ENCODE data around the gene MAOB.

Gene MAOB

DNA sequence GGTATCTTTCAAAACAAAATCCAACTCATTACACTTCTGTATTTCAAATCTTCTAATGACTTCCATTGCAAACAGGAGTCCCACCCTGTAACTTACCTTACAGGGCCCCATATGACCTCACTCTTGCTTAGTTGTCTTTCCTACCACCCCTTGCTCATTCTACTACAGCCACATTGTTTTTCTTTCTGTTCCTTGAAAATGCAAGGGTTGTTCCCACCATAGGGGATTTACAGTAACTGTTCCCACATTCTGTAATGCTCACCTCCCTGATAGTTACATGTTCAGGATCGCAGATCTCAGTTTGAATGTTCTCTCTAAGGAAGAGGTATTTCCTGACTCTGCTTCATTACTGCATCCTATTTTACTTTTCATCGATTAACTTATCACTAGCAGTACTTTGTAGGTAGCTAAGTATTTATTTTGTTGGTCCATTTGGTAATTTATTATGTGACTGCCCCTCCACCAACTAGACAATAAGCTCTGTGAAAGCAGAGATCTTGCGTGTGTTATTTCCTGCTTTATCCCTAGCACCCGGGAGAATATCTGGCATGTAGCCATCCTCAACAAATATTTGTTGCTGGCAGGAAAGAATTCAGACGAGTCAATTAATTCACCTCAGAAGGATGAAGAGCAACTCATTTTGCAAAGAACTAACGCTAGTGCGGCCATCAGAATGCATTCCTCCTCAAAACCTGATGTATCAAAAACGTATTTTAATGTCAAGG, 21.4 kb downstream of the MAOB start:
- peak; percentile 74 for DNase-seq (ENCODE audit: low read depth, low spot score)

DNA sequence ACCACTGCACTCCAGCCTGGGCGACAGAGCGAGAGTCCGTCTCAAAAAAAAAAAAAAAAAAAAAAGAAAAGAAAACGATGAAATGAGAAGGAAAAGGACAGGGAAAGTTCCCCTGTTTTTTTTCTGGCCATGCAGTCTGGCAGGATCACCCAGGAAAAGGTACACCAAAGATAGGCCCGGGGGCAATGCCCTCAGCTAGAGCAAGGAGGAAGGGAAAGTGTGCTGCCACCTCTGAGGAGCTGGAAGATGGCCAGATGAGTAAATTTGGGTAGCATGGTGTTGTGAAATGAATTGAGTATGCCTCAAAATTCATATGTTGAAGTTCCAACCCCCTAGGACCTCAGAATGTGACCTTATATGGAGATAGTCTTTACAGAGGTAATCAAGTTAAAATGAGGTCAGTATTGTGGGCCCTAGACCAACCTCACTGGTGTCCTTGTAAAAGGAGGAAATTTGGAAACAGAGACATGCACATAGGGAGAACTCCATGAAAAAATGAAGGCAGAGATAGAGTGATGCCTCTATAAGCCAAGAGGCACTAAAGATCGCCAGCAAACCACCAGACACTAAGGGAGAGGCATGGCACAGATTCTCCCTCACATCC, 28.9 kb downstream of the MAOB start:
- DNase-seq (ENCODE audit: low read depth, low spot score): no peak

DNA sequence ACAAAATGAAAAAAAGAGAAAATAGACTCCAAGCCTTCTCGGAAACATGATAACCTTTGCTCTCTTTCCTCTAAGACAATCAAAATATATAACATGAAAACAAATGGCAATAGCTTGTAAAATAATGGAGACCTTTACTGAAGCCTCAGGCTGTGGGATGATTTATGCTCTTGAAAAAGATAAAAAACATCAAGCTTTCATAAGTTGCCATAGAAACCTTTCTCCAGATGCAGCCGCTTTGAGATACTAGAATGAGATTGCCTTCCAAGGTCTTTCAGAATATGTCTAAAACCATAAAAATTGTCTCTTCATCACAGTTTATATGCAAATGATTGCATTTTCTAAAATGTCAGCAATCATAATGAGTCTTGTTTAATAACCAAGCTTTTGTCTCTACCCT, 31.6 kb downstream of the MAOB start:
- no peak for DNase-seq (ENCODE audit: low read depth, low spot score)

DNA sequence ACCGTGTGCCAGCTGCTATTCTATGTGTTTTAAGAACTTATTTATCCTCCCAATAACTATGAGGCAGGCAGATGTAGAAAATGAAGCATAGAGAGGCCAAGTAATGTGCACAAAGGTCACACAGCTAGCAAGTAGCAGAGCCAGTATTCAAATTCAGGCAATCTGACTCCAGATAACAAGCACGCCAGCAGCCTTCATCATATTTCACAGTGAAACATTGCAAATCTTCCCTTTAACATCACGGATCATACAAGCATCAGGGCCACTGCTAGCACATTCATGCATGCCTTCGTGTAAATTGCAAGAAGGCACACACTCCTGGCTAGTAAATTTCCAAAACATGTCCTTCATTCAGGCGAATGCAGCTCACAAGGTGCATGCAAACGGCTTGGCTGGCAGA, 33.1 kb downstream of the MAOB start:
- DNase-seq (ENCODE audit: low read depth, low spot score): no peak

DNA sequence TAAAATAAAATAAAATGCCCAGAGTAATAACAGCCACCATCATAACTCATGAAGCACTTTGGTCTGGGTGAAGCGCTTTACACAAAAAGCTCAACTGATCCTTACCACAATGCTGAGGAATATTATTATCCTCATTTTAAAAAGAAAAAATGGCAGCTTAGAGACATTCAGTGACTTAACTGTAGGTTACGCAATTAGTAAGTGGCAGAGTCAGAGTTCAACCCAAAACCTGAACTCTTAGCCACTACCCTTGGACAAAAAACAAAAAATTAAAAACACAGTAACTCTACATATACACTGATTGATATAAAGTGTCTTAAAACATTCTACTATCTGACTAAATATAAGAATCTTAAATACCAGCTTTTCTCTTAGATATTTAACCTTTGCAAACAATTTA, 34.9 kb downstream of the MAOB start:
- DNase-seq (ENCODE audit: low read depth, low spot score): no peak

DNA sequence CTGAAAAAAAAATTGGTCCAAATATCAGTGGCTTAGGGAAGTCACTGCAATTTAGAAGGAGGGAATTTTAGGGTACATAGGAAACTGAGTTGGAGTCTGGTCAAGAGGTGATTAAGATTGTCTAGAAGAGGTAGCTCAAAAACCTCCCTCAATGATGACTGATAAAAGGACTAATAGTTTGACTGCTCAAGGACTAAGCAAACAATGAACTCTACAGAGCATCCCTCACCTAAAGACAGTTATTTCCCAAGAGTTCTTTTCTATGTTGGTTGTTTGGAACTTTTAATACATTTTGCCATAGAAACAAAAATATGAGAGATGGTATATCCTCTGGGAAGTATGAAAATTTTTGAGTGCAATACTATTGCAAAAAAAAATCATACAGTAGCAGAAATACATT, 35.7 kb downstream of the MAOB start:
- DNase-seq (ENCODE audit: low read depth, low spot score): no peak

DNA sequence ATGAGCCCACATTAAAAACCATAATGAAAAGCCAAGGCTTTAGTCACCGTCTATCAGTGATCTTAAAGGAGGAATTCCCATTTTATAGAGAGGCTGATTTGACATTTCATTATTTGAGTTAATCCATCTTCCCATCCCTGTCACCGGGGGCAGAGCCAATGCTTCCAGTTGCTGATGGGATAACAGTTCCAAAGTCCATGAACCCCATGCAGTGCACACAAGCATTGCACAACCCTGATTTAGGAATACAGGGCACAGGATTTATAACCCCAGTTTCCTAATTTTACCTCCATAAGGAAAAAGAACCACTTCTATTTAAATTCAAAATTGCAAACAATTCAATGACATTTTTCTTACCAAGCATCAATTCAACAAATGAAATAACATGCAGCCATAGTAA, 36.5 kb downstream of the MAOB start:
- DNase-seq (ENCODE audit: low read depth, low spot score): no peak

DNA sequence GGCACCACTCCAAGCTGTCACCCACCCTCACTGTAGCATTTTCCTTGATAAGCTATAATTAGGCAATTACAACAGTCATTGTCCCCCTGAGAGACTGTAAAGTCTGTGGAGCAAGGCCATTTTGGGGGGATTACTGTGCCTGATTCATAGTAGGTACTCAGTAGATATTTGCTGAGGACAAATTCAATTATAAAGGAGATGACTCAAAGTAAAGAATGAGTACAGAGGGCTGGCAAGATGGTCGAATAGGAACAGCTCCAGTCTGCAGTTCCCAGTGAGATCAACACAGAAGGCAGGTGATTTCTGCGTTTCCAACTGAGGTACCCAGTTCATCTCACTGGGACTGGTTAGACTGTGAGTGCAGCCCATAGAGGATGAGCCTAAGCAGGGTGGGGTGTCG, 42.0 kb downstream of the MAOB start:
- DNase-seq (ENCODE audit: low read depth, low spot score): no peak

DNA sequence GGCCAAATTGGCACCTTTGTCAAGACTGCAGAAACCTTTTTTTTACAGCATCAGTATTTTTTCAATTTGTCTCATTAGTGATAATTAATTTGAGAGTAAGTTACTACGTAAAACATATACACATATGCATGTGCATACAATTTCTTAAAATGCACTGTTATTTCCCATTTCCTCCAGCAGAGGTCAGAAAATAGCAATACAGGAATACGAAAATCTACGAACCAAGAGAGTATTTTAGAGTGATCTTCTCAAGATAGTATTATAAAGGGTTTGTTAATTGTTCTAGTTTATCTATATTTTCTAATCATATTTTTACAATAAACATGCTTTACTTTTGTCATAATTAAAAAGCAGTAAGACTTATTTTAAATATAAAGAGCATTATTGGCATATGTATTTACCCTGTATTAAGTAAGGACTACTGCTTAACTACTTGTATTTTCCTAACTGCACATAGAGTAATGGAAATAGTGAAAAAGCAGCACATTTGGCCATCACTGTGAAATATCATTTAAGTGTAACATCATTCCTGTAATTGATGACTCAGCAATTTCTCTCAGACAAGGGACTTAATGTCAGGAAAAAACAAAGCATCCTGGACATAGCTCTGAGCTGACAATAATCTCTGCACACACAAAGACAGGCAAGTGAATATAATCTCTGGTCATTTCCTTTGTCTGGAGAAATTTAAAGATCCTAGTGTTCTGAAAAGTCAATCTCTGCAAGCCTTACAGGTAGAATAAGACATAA, 45.6 kb downstream of the MAOB start:
- peak; percentile 42 for DNase-seq (ENCODE audit: low read depth, low spot score)

DNA sequence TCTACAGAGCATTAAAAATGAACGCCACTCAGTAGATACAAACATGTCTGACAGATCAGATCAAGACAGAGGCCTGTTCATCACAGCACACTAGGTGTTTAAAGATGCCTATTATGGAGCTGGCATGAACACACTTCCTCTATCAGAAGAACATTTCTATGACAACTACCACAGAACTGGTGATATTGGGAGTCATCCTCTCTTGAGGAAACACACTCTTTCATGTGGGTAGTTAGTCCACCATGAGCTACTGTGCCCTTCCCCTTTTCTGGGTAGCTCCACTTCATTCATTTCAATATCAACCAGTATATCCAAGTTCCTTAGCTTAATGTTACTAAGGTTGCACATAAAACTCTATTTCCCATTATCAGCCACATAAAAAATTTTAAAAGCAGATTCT, 46.7 kb downstream of the MAOB start:
- no peak for DNase-seq (ENCODE audit: low read depth, low spot score)

DNA sequence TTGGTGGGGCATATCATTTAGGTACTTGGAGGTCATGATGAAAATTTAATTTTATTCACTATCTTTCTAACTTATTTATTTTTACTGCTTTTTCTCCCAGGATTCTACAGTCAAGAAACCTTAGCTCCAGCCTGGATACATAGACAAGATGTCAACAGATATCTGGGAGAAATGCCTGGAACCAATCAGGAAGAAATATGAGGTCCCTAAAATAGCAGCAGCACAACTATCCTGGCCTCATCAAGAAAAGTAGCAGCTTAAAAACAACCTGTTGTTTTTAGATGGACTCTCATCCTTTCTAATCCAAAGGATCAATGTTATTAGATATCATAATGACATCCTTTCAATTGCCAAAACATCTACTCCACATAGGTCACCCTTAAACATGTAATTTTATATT, 54.5 kb downstream of the MAOB start:
- DNase-seq (ENCODE audit: low read depth, low spot score): no peak

DNA sequence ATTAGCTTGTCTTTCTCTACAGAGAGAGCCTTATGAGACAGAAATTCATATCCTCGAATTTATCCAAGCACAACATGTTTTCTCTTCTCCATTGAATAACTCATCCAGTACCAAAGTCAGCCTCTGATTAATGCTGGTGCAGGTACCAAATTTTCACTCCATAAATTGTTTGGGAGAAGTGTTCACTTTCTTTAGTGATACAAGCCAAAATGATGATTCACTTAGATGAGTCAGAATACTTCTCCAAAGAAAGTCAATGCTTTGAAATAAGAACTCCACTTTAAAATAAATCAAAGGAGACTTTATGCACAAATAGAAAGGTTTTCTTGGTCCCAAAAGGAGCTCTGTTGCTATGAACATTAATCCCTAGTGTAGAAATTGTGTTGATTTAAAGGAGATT, 60.2 kb downstream of the MAOB start:
- DNase-seq (ENCODE audit: low read depth, low spot score): peak; percentile 35

DNA sequence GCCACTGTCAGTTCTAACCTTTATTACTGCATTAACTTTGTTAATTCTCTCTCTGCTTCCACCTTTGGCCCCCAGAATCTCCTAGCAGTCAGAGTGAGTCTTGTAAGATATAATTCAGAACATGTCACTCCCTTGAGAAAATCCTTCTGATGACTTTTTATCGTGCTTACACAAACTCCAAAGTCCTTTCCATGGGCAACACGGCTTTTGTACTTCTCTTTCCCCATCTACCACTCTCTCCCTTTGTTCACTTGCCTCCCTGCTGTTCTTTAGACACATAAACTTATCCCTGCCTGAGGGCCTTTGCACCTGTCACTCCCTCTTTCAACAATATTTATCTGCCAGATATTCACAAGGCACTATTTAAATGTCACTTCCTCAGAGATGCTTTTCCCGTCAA, 64.8 kb downstream of the MAOB start:
- no peak for DNase-seq (ENCODE audit: low read depth, low spot score)

DNA sequence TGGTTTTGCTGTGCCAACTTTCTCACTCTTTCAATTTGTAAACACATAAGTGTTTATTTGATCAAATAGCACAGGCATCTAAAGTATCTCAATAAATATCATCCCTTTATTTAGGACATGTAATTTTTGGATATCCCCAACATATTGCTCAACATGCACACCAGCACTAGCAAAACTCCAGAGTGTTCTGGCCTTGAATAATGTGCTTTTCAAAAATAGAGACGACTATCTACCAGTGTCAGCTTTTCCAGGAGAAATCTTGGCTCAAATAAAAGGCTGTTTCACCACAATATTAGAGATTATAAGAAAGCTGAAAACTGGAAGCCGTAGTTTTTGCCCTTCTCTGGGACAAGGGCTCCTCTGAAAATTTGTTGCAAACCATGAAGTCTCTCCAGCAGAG, 67.0 kb downstream of the MAOB start:
- DNase-seq (ENCODE audit: low read depth, low spot score): no peak

DNA sequence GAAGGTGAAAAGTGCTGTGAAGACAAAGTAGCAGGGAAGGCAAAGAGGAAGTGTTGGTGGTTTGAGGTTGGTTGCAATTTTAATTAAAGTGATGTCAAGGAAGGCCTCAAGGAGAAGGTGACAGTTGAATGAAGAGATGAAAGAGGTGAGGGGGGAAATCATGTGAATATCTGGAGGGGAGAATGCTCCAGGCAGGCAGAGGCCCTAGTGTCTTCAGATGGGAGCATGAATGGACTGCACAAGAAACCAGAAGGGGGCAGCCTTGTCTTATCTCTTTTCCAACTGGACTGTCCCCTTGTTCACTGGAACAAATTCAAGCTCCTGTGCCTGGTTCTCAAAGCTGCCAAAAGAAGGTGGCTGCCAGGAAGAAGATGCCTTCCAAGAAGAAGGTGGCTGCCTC, 68.4 kb downstream of the MAOB start:
- peak; percentile 25 for DNase-seq (ENCODE audit: low read depth, low spot score)

DNA sequence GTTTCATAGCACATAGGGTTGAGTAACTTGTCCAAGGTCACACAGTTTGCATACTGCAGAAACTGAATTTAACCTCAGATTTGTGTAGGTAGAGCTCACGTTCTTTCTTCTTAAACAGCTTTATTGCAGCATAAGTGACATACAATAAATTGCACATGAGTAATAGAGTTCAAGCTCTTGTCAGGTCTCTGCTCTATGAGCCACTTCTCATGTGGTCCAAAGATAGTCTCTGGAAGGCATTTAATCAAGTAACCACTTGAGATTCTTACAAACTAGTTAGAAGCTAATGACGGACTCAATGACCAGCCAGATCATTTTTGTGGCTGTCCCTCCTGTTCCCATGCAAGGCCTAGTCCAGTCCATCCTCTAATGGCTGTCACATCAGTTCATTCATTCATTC, 68.9 kb downstream of the MAOB start:
- no peak for DNase-seq (ENCODE audit: low read depth, low spot score)

DNA sequence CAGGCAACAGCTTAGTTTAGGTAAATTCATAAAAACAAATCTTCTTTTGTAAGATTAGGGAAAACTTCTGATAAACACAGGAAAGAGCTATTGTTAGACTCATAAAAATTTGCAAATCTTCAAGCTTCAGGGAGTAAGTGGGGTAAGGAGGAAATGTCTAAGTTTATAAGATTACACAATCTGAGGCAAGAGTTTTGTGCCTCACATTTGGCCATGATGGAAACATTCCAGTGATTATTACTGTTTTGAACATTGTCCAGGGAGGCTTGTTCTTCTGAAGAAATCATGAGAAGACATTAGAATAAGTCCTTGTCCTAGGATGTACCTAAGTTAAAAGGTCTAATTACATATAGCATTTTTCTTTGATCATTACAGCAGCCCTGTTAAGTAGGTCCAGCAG, 72.8 kb downstream of the MAOB start:
- DNase-seq (ENCODE audit: low read depth, low spot score): peak; percentile 3

DNA sequence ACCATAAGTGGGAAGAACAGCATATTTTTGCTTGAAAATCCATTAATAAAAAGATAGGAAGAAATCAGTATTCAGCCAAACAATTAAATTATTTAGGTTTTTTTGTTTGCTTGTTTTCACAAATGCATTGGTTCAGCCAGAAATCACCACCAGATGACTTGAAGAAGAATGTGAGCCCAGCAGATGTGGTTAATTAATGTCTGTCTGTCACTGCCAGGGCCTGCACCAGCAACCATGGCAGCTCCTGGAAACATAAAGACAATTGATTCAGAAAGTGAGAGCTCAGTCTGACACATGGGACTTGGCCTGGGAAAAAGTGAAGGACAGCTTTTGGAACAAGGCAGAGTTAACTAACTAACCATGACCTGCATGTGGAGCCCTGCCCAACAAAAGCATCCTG, 74.0 kb downstream of the MAOB start:
- no peak for DNase-seq (ENCODE audit: low read depth, low spot score)

DNA sequence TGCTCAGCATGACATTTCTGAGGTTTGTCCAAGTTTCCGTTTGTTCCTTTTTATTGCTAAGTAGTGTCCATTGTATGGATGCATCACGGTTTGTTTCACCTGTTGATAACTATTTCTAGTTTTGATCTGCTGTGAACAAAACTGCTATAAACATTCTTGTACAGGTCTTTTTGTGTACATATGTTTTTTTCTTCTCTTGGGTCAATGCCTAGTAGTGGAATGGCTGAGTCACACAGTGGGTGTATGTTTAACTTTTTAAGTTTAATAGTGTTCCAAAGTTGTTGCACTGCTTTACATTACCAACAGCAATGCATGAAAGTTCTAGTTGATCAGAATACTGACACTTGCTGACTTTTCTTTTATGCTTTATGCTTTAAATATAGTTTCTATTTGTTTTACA, 76.7 kb downstream of the MAOB start:
- peak; percentile 9 for DNase-seq (ENCODE audit: low read depth, low spot score)

DNA sequence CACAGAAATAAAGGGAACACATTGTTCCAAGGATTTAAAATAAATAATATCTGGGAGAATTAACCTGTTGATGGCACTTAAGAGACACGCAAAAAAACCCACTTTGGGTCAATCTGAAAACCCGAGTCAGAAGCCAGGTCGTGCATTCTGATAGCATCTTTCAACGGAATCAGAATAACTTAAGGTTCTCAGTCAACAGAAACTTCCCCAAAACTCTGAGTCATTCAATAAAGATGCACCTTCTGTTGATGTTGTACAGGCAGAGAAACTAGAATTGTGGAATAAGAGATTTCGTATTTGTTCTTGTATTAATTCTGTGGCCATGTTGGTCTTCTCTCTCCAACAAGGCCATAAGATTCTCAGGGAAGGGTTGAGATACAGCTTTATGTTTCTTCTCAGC, 78.2 kb downstream of the MAOB start:
- no peak for DNase-seq (ENCODE audit: low read depth, low spot score)

DNA sequence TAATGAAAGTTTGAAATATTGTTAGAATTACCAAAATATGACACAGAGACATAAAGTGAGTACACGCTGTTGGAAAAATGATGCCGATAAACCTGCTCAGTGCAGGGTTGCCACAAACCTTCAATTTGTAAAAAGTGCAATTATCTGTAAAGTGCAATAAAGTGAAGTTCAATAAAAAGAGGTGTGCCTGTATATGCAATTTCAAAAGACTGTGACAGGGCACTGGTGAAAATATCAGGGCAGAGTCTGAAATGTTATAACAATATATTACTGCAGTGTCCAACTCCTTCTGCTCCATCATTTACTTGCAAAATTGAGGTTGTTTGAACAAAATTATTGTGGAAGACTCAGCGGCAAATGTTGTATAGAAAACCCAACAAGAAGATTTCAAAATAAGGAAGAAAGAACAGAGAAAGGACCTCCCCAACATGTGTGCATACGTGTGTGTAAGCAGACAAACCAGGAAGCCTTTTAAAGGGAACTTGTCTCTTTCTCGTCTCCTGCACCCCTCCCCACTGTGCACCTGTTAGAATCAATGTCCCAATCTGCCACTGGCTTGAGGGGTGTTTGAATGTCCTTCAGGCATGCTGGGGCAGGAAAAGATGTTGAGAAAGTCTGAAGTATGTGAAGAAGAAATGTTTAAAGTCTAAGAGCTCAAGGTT, 96.2 kb downstream of the MAOB start:
- no peak for DNase-seq (ENCODE audit: low read depth, low spot score)

DNA sequence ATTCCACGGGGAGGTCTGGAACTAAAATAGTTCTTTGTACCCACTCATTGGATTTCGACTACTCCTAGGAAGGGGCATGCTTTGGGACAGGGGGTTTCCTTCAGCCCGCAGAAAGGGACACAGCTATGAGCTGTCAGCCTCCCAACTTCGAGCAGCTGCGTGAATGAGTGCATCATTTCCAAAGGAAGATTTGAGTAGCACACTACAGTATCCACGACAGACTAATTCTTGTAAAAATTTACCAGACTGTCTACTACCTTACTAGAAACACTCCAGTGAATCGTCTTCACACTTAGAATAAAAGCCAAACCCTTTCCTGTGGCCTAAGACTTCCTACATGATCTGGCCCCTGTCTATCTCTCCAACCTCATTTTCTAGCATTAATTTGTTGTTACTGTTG, 124.2 kb downstream of the MAOB start:
- DNase-seq (ENCODE audit: low read depth, low spot score): no peak

DNA sequence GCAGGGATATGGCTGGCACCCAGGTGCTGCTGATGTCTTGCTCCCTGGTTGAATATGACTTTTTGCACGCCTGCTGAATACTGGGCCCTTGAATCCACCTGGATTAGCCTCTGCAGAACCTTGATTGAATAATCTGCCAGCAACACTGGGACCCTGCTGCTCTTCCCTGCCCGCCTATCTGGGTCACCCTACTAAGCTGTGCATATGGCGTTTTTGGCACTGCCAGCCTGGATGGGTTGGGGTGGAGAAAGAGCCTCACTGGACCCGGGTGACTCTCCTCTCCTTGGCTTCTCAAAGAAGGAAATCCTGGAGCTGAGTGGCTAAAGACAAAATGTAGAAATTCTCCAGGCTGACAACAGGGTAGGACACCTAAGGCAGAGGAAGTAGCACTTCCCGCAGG, 126.2 kb downstream of the MAOB start:
- DNase-seq (ENCODE audit: low read depth, low spot score): no peak

Data from astrocyte of the hippocampus (primary cell).